NCI-H82 treated with DMSO at 0.1 percent for 48 hours (cell line): ENCODE results near the gene ARHGEF10L.

Experiments used
- DNase-seq: peaks from one replicate; lab custom pipeline; 2025; ENCODE audit not compliant: unreplicated experiment; lab: John Stamatoyannopoulos, UW

The ARHGEF10L gene

GRCh38 chr1:17700945-17701810 is 161.7 kb downstream of the ARHGEF10L start:
- no peak for DNase-seq

DNA sequence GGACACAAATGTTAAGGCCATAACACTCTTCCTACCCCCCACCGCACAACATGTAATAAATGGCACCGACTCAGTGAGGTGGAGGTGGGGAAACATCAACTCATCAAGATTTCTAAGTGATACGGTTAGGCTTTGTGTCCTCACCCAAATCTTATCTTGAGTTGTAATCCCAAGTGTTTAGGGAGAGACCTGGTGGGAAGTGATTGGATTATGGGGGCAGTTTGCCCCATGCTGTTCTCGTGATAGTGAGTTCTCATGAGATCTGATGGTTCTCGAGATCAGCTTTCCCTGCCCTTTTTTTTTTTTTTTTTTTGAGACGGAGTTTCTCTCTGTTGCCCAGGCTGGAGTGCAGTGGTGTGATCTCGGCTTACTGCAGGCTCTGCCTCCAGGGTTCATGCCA is 164.7 kb downstream of the ARHGEF10L start:
- DNase-seq: no peak

GRCh38 chr1:17706445-17706844 is 166.9 kb downstream of the ARHGEF10L start:
- DNase-seq: no peak

GRCh38 chr1:17709981-17710380 is 170.5 kb downstream of the ARHGEF10L start:
- no peak for DNase-seq

DNA sequence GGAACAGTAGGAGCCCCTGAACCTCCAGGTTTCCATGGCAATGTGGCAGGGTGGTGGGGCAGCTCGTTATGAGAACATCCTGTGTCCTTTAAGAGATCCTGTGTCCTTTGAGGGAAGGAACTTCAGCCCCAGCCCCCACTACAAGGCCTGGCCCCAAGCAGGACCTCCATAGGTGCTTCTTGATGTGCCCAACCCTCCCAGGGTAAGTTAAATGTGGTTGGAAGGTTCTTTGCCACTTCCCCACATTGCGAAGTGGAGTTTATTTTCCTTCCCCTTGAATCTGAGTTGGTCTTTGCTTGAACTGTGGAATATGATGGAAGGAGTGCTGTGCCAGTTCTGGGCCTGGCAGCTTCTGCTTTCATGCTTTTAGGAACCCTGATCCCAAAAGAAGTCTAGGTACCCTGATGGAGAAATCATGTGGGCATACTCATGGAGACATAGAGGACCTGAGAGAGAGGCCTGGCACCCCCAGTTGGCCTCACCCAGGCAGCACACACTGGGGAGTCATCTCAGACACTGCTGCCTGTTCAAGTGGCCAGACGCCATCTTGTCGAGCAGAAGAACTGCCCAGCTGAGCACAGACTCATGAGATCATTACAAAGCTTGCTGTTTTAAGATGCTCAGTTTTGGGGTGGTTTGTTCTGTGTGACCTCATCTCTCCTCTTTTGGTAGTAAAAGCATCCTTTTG is 171.5 kb downstream of the ARHGEF10L start:
- DNase-seq: no peak

- DNase-seq: no peak
Observed at GRCh38 chr1:17711577-17711910, 172.0 kb downstream of the ARHGEF10L start.

GRCh38 chr1:17711941-17712340 is 172.4 kb downstream of the ARHGEF10L start:
- DNase-seq: no peak

DNA sequence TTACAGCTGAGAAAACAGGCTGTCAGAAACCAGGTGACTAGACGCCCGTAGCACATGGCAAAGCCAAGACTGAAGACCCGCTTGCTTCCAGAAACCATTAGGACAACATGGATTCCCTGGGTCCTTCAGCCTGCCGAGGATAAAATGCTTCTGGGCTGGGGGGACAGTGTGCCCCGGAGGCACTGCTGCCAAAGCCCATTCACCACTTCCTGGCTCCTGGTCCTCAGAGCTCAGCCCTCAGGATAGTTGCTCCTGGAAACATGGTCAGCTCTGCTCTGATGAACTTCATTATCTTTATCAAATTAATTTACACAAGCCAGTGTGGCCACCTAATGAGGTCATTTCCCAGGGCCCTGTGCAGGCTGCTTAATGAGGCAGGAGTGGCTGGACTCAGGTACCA is 174.5 kb downstream of the ARHGEF10L start:
- no peak for DNase-seq

GRCh38 chr1:17717594-17718535 is 178.4 kb downstream of the ARHGEF10L start:
- no peak for DNase-seq

- no peak for DNase-seq
Observed at GRCh38 chr1:17719874-17720273, 180.4 kb downstream of the ARHGEF10L start.

DNA sequence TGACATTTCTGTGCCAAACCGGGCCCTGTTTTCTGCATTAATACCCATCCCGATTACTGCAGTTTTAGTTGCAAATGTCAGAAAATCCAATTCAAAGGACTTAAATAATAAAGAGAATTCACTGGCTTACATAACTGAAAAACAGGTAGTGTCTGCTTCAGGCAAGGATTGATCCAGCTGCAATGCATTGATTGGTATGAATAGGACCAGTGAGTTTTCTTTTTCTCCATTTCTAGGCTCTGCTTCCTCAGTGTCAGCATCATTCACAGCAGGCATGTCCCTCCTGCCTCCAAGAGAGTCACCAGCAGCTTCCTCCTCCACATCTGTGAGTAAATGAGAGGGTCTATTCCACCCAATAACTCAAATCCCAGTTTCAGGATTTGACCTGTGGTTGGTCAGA is 181.9 kb downstream of the ARHGEF10L start:
- no peak for DNase-seq

DNA sequence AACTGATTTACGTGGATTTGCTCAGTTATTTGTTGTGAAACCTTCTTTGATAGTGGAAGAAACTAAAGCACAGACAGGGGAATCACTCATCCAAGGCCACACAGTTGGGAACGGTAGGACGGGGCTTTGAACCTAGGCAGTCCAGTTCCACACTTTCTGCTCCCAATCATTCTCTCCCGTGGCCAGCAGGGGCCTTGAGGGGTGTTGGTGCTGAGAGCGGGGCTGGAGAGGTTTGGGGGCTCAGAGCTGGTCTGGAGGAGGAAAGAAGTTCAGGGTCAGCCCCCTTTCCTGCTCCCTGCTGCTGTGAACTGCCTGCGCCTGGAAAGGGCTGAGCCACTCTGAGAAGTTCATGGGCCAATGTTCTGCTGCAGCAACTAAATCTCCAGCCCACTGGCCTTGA is 184.2 kb downstream of the ARHGEF10L start:
- no peak for DNase-seq

DNA sequence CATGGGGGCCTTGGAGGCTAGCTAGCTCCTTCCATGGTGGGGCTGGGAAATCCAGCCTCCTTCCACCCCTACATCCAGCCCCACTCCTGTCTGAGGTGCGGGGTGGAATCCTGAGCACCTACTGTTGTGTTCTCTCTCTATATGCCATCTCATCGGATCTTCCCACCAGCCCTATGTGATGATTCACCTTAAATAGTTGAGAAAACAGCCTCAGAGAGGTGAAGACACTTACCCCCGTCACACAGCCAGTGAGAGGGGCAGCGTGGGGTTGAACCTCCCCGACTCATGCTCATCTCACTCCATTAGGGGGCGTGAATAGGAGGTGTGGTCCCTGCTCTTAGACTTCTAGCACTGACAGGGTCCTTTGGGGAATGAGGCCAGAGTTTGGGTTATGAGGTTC is 184.7 kb downstream of the ARHGEF10L start:
- no peak for DNase-seq

DNA sequence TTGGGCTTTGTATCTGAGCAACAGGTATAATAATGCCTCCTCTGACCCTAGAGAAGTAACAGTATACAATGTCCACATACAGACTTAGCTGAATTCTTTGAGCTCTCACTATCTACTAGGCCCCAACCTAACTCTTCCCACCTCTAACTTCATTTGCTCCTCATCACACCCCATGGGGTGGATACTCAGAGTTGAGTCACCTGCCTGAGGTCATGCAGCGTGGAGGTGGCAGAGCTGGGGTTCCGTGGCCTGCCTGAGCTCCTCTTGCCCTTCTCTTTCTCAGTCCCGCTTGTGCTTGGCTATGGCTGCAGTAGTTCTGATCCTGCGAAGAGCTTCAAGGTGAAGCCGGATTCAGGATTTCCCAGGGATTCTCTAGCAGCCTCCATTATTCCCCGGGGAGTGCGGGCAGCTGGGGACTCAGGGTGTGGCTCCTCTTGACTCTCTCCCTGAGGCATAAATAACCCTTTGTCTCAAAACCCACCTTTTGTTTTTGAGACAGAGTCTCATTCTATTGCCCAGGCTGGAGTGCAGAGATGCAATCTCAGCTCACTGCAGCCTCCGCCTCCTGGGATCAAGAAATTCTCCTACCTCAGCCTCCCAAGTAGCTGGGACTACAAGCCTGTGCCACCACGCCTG is 185.7 kb downstream of the ARHGEF10L start:
- DNase-seq: no peak

- no peak for DNase-seq
Observed at GRCh38 chr1:17725811-17726582, 186.5 kb downstream of the ARHGEF10L start.

DNA sequence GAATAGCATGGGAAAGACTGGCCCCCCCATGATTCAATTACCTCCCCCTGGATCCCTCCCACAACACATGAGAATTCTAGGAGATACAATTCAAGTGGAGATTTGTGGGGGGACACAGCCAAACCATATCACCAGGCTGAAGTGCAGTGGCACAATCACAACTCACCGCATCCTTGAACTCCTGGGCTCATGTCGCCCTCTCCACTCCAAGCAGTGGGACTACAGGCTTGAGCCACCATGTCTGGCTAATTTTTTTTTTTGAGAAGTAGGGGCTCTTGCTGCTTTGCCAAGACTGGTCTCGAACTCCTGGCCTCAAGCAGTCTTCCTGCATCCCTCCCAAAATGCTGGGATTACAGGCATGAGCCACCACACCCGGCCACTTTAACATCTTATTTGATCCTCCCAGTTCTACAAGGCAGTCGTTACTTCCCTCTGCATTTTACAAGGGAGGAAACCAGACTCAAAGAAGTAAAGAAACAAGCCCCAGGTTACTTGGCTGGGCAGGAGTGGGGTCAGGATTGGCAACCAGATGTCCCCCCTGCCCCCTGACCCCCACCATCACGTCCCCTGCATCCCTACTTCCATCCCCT is 188.7 kb downstream of the ARHGEF10L start:
- DNase-seq: no peak

DNA sequence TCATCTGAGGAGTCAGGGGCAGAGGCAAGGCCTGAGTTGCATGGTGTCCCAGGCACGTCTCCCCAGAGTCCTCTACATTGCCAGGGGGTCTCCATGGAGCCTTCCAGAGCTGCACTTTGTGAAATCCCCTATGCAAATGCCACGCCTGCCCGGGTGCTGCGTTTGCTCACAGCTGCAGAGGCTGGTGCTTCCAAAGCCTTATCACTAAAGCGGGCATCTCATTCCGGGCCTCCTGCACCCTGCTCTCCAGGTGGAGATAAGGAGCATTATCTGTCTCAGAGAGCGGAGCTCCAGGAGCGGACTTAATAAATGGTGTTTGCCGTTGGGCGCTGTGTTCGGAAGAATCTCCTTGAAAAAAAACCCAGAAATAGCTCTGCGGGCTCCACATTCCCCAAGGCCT is 189.8 kb downstream of the ARHGEF10L start:
- DNase-seq: no peak

DNA sequence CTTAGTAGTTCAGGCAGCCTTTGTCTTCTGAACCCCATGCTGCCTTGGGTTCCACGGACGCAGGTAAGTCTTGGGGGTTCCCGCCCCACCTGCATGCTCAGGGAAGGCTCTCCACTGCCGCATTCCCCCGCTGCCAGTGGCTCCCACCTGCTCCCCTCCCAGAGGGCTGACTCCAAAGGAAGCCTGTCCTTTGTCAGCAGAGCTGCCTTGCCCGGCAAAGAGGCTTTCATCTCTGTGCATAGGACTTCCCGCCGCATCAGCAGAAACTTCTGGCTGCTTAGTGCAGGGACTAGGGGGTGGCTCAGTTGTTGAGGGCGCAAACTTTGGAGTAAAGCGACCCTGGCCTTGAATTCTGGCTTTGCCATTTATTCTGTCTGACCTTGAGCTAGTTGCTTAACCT is 190.4 kb downstream of the ARHGEF10L start:
- DNase-seq: no peak

DNA sequence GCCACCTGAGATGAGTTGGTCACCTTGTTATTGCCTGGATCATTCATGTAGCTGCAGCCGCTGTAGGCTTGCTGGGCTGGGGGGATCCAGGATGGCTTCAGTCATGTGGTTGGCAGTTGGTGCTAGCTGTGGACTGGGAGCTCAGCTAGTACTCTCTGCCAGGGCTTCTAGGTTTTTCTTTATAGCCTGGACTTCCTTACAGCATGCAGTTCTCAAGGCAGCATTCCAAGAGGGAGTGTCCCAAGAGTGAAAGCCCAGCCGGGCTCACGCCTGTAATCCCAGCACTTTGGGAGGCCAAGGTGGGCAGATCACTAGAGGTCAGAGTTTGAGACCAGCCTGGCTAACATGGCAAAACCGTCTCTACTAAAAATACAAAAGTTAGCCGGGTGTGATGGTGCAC is 192.0 kb downstream of the ARHGEF10L start:
- DNase-seq: no peak

DNA sequence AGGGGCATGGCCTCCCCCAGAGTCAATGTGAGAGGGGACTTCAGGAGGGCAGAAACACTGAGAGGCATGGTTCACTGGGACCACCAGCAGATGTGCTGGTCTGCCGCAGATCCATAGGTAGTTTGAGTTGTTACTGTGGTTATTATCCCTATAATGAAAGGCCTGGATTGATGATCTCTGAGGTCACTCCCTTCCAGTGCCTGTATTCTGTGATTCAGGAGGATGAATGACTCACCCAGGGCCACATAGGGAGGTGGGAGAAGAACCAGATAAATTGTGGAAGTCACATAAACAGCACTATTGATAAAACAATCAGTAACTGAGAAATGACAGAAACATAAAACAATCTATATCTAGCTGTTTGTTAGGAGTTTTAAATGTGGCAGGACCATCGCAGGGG is 193.0 kb downstream of the ARHGEF10L start:
- DNase-seq: no peak
